SKM-1 (cell line): ENCODE data around the gene ASB6.
"Not testable (repeated sequence)": the region's sequence is repeated elsewhere in the genome, so short reads cannot be mapped to it uniquely, and the experiment has no call there.

ENCODE experiments used
- DNase-seq: peaks from one replicate; lab custom pipeline; 2025; ENCODE audit not compliant: unreplicated experiment; lab: John Stamatoyannopoulos, UW

Gene ASB6

DNA sequence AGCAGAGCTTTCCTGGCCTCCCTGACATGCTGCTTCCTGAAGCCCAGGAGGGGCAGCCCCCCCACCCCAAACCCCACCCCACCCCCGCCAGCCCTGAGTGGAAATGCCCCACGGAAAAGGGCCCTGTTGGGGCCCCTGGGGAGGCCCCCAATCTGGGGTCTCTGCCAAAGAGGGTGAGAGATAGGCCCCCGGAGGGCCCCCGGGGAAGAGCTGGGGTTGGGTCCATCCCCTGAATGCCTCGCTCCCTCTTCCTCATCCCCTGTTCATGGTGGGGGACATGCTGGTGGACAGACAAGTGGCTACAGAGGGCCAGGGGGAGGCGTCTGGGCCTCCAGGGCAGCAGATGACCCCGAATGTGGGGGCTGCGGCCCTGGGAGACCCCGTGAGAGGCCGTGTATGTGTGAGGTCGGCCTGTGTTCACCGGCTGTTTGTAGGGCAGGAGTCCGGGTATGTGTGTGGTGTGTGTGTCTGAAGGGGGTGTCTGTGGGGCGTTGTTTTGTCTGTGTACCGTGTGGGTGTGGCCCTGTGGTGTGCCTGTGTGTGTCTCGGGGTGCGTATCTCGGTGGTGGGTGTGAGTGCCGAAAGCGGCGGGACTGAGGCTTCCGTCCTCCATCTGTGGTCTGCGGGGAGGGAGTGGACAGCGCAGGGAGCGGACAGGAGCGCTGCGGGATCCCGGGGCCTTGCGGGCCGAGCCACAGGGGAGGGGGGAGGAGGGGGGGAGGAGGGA is 32.3 kb downstream of the ASB6 start:
- DNase-seq = no peak

DNA sequence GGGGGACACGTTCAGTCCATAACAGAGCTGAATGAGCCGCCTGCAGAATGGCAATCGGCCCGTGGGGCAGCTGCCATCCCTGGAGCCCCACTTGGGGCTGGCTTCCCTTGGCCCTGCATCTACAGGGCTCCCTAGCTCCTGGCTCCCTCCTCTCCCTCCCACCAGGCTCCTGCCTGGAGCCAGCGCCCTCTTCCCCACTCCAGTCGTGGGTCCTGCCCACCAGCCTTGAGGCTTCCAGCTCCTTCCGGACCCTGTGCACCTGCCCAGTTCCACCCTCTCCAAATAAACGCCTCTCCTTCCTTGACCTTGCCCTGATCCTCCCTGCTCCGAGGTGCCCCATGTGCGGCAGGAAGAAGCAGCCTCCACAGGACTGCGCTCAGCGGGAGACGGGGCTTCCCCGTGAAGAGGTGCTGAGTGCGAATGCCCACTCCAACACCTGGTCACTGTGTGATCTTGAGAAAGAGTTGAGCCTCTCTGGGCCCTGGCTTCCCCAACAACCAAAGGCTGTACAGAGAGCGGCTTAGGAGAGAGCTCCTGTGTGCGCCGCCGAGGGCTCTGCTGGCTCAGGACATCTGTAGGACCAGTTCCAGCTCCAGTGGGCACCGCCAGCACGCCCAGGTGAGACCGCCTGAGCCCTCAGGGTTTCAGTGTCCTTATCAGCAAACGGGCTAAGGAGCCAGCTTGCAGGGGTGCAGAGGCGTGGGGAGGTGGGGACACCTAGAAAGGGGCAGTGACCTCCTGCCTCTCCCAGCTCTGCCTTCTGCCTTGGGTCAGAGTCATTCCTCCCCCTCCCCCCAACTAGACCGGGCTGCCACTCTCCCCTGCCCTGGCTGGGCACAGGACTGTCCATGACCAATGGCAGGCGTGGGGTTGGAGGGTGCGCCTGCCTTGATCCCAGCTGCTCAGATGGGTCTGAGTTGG is 33.1 kb downstream of the ASB6 start:
- DNase-seq = no peak

DNA sequence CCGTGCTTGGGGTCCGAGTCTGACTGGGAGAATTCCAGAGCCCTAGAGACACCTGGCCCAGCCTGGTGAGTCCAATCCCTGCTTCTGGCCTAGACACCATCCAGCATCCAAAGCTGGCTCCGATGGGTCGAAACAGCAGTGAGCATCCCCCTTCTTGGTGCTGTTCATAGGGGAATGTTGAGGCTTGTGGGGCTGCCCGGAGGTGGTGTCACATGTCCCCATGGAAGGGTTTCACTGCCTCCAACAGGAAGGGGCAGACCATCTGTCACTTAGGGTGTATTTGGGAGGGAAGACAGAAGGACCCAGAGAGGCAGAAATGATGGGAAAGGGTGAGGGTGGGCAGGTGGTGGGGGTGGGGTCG is 34.9 kb downstream of the ASB6 start:
- DNase-seq = no peak

DNA sequence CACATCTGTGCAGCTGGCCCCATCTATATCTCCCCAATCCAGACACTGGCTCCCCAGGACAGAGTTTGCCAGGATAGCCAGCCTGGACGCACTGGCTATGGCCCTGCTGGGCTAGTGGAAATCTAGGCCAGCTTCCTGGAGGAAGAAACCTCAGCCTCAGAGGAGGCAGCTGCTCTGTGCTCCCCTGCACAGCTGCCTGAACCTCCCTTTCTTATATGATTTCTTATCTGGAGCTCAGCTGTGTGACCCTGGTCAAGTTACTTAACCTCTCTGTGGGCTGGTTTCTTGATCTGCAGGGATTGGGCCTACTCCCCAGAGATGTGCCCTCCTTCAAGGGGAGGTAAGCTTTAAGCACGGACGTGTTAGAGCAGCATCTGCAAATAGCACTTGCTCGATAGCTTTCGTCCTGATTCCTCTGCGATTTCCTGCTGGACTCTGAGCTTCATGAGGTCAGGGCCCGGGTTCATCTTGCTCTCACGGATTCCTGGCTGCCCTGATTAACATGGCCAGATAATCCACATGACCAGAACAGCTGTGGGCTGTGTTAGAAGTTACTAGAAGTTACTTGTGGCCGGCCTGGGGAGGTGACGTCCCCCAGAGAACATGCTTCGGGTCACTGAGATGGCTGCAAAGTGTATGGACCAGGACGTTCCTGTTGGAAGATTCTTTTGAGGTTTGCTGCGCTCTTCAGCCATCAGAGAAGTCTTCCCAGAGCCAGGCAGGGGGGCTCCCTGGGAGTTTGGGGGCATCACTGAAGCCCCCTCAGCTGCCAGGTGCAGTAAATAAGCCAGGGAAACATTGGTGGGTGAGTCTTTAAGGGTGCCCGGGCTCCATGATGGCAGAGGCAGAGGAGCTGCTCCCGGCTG is 35.6 kb downstream of the ASB6 start:
- no peak for DNase-seq

DNA sequence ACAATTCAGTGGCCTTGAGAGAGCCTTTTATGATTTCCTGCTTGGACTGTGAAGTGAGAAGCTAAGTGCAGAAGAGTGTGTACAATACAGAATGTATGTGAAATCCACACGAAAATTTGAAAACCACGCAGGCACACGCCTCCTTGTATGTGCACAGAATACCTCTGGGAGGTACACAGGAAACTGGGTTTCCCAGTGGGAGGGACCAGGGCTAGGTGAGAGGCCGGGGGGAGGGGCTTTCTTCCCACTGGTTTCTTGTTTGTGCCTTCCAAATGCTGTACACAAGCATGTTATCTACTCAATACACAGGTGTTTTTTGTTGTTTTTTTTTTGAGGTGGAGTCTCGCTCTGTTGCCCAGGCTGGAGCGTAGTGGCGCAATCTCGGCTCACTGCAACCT is 37.2 kb downstream of the ASB6 start:
- DNase-seq = no peak

DNA sequence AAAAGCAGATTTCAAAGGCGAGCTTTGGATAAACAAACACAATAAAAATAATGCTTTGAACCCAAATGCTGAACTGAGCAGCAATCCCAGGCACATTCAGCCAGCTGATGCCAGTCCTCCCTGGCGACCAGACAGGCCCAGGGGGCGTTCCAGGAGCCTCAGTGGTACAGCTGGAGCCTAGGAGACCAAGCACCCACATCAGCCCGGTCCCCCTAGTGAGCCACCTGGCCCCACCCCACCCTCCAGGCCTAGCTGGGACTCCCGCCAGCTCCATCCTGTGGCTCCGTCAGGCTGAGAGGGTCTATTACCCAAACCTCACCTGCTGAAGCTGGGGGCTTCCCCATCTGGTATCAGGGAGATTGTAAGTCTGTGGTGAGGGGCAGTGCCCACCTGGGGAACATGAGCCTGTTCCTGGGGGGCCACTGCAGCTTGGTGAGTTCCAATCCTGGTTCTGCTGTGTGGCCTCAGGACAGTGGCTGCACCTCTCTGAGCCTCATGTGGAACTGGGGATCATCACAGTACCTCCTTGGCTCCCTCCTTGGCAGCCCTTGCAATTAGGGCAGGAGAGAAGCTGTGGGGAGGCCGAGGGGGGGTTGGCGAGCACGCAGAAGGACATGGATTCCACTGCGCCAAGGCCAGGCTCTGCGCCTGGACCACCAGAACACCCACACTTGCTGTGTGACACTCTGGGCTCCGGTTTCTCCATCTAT is 37.7 kb downstream of the ASB6 start:
- DNase-seq = no peak

DNA sequence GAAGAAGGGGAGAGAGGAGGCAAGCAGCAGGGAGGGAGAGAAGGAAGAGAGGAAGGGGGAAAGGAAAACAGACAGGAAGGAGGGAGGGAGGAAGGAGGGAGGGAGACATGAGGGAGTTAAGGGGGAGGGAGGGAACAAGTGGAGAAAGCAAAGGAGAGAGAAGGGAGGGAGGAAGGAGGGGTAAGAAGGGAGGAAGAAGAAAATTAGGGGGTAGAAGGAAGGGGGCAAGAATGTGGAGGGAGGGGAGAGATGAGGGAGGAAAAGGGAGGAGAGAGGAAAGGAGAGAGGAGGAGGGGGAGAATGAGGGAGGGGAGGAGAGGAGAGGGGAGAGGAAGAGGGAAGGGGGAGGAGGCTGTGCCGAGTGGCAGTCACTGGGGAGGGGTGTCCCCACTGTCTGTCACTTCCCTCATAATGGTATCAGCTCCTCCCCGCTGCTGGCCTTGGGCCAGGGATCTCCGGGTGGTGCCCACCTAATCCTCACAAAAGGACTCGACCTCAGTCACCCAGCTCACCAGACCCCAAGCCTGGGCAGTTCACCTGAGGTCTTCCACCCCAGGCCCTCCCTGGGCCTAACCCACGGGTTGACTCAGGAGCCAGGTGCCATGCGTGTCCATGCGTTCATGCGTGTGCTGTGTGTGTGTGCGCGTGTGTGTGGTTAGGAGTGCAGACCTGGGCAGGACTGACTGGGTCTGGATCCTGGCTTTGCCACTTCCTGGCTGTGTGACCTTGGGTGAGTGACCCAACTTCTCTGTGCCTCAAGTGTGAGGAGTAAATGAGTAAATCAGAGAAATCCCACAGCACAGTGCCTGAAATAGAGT is 39.1 kb downstream of the ASB6 start:
- no peak for DNase-seq

DNA sequence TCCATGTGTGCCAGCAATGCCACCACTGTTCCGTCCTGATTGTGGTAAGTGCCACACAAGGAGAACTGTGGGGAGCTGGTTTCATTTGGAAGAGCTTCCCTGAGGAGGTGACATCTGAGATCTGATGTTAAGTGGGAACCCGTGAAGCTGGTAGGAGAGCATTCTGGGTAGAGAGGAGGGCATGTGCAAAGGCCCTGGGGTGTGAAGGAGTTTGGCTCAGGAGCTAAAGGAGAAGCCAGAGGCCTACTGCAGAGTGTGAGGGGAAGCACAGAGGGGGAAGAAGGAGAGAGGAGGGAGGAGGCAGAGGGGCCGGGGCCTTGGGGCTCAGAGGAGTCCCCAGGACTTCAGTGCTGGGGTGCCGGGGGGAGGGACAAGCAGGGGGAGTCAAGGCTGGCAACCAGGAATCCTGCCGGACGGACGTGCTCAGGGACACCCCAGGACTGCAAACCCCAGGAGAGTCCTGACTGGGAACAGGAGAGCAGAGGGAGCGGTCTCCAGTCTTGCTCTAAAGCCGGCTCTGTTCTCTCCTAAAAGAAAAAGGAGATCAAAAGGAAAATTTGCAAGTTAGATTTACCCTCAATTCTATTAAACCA is 40.8 kb downstream of the ASB6 start:
- DNase-seq = no peak

DNA sequence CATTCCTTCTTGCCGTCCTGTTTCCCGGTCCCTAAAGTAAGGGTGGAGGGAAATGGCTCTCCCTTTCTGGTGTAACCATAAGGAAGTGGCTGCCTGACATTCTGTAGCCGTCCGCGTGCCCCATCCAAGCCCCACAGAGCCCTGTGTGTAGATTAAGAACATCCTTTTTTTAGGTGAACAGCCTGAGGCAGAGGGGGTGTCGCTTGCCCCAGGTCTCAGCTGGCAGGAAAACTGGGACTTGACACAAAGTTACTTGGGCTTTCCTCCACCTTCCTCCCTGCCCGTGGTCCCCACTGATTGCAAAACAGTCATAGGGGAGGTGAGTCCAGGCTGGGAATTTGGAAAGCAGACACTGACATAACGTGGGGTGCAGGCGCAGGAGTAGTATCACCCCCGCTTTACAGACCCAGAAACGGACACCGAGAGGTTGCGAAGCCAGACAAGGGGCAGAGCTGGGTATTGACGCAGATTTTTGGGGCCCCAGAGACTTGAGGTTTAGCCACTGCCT is 43.8 kb downstream of the ASB6 start:
- no peak for DNase-seq

DNA sequence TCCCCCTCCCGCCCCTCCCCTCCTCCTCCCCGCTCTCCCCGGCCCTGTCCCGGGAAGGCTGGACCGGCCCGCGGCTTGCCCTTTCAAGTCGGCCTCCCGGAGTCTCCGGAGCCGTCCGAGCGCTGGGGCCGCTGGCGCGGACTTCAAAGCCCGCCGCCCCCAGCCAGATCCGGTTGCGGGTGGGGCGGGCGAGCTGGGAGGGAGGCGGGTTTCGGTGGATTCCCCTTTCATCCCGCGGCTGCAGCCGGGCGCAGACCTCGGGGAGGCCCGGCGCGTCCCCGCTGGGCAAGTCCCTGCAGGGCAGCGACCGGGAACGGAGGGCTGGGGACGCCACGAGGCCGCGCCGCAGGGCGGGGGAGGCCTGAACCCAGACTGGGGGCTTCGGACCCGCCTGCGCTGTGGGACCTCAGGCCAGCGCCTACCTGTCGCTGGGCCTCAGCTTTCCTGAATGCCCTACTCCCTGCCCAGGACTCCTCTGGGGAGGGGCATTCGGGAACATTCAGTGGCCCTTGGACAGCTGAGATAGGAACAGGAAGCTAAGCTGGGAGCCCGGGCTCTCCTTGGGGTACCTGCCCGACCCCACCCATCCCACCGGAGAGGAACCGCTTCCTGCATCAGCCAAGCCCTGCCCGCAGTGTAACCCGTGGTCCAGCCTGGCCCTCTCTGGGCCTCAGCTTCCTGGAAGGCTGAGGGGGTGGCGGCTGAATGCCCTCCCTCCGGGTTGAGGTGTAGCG is 44.4 kb downstream of the ASB6 start:
- DNase-seq = no peak

DNA sequence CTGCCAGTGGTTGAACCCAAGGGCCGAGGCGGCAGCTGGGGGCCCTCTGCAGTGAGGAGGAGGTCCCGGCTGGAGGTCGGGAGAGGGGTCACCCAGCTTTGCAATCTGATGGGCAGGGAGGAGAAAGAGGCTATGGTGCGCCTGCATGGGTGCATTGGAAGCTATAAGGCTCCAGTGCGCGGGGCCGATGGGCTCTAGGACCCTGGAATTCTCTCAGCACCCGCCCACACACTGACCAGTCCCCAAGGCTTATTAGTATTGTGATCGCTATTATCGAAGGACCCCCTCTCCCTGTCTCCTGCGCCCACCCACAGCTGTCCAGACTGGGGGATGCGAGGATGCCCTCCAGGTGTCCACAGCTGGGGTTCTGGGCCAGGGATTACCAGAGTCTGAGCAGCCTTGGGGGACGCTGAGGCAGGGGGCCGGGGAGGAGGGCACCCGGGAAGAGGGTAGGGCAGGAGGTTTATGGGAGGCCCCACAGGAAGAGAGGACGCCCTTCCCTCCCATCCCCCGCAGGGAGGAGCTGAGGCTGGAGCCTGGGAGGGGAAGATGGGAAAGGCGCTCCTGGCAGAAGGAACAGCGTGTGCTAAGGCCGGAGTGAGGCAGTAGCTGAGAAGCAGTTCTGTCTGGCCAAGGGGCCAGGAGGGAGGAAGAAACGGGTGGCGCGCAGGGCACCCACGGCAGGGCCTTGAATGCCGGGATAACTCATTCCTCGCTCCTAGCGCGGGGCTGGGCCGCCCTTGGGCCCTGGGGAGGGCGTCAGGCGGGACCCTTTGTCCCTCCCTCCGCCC is 45.2 kb downstream of the ASB6 start:
- DNase-seq = no peak

DNA sequence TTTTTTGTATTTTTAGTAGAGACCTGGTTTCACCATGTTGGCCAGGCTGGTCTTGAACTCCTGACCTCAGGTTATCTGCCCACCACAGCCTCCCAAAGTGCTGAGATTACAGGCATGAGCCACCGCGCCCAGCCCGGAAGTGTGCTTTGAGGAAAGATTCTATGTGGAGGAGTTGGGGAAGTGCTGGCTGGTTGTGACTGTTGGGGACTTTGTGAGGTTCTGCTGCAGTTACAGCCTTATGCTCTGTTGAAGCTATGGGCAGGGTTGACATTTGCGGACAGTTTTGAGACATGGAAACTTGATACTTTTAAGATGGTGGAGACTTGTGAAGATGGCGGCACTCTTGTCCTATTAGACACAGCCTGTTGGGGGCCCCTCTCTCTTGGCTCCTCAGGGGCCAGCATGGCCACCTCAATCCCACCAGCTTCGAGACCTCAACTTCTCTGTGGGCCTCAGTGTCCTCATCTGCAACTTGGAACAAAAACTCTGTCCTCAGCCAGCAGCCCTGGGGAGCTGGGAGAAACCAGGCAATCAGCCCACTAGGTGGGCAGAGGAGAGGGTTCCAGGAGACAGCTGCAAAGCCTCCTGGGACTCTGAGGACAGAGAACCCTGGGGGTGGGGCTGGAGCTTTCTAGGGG is 45.9 kb downstream of the ASB6 start:
- DNase-seq = peak; percentile 65

DNA sequence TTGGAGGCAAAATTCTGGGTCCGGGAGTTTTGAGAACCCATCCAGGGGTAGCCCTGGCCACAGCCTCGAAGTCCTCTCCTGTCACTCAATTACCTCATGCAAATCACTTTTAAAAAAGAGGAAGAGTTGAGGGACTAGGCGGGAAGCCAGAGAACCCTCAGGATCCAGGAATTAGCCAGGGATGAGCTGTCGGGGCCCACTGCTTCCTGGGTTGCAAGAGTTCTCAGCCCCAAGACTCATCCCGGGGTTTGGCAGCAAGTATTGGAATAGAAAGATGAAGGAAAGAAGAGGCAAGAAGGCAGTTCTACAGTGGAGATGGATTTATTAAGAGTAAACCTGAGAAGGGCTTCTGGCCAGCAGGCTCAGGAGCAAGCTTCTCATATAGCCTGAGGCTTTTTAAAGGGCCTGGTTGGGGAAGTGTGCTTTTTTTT is 46.6 kb downstream of the ASB6 start:
- DNase-seq = no peak

DNA sequence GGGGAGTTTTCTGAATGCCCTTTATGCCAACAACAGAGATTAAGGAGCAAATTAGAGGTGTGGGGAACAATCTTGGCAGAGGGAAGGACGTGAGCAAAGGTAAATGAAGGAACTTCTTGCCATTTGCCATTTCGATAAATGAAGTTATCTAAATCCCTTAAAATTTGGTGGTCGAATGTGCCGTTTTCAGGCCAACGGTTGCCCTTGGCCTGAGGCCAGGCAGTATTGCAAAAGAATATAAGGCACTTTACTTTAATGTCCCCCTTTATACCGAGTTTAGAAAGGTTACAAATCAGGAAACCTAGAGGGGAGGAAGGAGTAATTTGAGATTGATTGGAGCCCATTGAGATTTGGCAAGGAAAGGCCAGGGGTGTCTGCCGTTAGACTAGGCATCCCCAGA is 47.3 kb downstream of the ASB6 start:
- DNase-seq = no peak

DNA sequence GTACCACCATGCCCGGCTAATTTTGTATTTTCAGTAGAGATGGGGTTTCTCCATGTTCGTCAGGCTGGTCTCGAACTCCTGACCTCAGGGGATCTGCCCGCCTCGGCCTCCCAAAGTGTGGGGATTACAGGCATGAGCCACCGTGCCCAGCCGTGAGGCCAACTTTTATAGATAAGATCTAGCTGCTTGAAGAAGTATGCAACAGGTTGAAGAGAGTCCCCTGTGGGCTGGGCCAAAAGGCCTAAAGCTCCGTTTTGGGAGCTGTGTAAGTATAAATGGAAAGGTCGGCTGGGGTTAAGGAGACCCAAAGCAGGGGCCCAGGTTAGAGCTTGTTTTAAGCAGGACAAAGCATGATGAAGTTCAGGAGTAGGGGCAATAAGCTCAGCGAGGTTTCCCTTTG is 49.2 kb downstream of the ASB6 start:
- not testable (repeated sequence) for DNase-seq

DNA sequence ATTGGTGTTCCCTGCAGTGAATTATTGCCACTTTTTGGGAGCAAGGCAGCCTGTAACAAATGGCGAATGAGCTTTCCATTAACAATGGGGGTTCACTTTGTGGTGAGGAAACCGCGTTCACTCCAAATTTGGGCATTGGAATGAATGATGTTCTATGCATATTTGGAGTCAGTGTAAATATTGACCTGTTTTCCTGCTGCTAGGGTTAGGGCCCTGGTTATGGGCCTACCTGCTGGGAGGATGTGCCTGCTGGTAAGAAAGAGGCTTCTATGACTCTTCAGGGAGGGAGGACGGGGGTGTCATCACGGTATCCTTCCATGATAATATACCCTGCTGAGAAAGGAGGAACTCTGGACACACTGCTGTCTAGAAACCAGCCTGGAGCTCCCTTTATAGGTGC is 50.0 kb downstream of the ASB6 start:
- DNase-seq = no peak

DNA sequence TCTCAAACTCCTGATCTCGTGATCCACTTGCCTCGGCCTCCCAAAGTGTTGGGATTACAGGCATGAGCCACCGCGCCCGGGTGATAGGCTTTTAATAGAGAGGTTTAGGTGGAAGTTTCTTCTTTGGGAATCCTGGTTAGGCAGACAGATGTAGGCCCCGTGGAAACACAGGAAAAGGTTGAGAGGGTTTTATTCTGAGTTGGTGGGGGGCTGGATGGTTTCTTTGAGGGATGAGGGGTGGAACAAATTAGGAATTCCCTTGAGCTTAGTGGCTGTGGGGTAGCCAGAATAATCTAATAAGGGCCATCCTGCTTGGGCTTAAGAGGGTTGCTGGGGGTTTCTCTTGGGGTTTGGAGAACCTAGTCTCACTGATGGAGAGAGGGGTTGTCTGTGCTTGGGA is 51.5 kb downstream of the ASB6 start:
- DNase-seq = no peak
